Brain microvascular endothelial cell (primary cell): ENCODE data around the gene VDAC2.

Experiments used
- DNase-seq: peaks from one replicate; pipeline ENCODE4 v3.0.0-alpha.2; 2020
- H3K27ac ChIP-seq: fragments of 250-450 bp; sonication (Bioruptor Pico); 2 replicates; pipeline ENCODE4 v1.5.1; 2020; ENCODE audit warnings: mild to moderate bottlenecking, moderate library complexity
- H3K27me3 ChIP-seq: fragments of 250-450 bp; sonication (Bioruptor Pico); replicated peaks from 2 replicates; pipeline ENCODE4 v1.5.1; 2020; ENCODE audit warnings: mild to moderate bottlenecking
- H3K36me3 ChIP-seq: fragments of 250-450 bp; sonication (Bioruptor Pico); replicated peaks from 2 replicates; pipeline ENCODE4 v1.5.1; 2020; ENCODE audit warnings: mild to moderate bottlenecking
- H3K4me3 ChIP-seq: 2 replicates; pipeline ENCODE4 v1.5.1; 2011; ENCODE audit warnings: low read depth, mild to moderate bottlenecking, control low read depth, low read length, moderate library complexity
- CTCF ChIP-seq: IDR thresholded peaks from 2 replicates; pipeline ENCODE4 v1.5.1; 2011; ENCODE audit warnings: low read depth, mild to moderate bottlenecking, moderate library complexity, low read length, control low read depth, inconsistent platforms; ENCODE audit errors: missing control alignments
- in situ Hi-C: cut with HindIII; loops from 2 replicates; pipeline ENCODE4 v1.10.0; 2017; ENCODE audit warnings: low sequenced_read_pairs, low pct_ligation_motif_present

Gene VDAC2

GRCh38 chr10:75243426-75243825 lies 32.8 kb downstream of the VDAC2 start:
- H3K27ac ChIP-seq = no peak overlapping the region
- H3K36me3 ChIP-seq = no peaks in the 10 kb centered on the region
- in situ Hi-C loops = no loop called here
- no peaks in the 10 kb centered on the region for H3K27me3 ChIP-seq
- TF ChIP-seq CTCF = no peak
- H3K4me3 ChIP-seq = no peak overlapping the region
- no peak for DNase-seq

- Histone ChIP-seq H3K36me3 (no peaks in the 10 kb centered on the region), H3K27me3 (no peaks in the 10 kb centered on the region), H3K27ac (no peak overlapping the region), H3K4me3 (no peak overlapping the region)
- DNase-seq = no peak
- TF ChIP-seq CTCF = no peak
- in situ Hi-C loops = no loop called here
These were observed 34.1 kb downstream of the VDAC2 start for GRCh38 chr10:75244487-75245353.

DNA sequence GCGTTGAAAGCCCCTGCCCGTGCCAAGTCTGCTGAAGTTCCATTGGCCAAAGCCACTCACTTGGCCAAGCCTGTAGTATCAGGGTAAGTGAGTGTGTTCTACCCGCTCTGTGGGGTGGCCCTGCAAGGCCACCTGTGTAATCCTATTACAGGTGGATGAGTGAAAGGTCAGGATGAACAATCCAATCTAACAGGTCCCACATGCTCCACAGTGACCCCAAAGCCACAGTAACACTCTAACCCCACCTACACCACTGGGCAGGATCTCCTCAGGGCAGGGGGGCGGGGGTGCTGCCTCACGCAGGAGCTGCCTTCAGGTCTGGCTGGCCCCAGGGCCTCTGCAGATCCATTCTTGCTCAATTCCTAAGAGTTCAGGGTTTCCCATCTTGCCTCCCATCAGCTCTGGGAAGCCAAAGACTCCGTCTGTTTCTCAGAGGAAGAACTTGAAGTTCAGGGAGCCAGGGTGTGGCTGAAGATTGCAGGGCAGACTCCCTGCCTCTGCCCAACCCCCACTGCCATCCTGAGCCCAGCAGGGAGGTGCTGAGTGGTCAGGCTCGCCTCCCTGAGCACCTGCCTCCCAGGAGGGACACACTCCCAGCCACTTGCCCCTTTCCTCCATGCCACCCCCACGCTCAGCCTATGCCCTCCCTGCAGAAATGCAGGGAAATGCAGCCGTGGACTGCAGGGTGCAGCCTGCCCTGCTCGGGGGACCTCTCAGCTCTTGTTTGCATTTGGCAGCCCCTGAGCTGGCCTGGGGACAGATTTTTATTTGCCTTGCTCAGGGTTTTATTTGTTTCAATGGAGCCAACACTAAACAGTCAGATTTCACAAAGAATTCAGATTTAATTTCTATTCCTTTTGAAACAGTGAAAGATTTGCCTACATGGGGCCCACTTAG lies 35.0 kb downstream of the VDAC2 start:
- Histone ChIP-seq H3K27ac (no peak overlapping the region), H3K4me3 (no peak overlapping the region), H3K36me3 (no peaks in the 10 kb centered on the region), H3K27me3 (no peaks in the 10 kb centered on the region)
- in situ Hi-C loops = no loop called here
- TF ChIP-seq CTCF = no peak
- DNase-seq = no peak

GRCh38 chr10:75246506-75246905 lies 35.9 kb downstream of the VDAC2 start:
- in situ Hi-C loops = no loop called here
- no peaks in the 10 kb centered on the region for H3K27me3 ChIP-seq
- DNase-seq = no peak

GRCh38 chr10:75247797-75248196 lies 37.2 kb downstream of the VDAC2 start:
- H3K4me3 ChIP-seq = no peak overlapping the region
- no peak for DNase-seq
- H3K27me3 ChIP-seq = no peaks in the 10 kb centered on the region
- no peak overlapping the region for H3K27ac ChIP-seq
- in situ Hi-C loops = no loop called here
- TF ChIP-seq CTCF = no peak
- H3K36me3 ChIP-seq = no peaks in the 10 kb centered on the region

More at GRCh38 chr10:75246506-75246905, 35.9 kb downstream of the VDAC2 start:
- H3K4me3 ChIP-seq = no peak overlapping the region
- no peaks in the 10 kb centered on the region for H3K36me3 ChIP-seq
- TF ChIP-seq CTCF = no peak
- H3K27ac ChIP-seq = no peak overlapping the region
